PC-9 (cell line): ENCODE results near the gene YTHDC1. TPM values are rescaled to one million over a fixed set of nuclear protein-coding genes. Genes with fewer than 3 reads are reported as not detected.

ENCODE experiments used
- BruUV-seq: library from RNA; stranded (reverse); fragments of 400-500 nt; replicated peaks from 2 replicates; lab custom pipeline; 2021; lab: Mats Ljungman, UMichigan
- CTCF ChIA-PET: fragments of 300-600 bp; sonication (Branson Sonifier 250); formaldehyde crosslinking; loops from one replicate; lab custom pipeline; 2022; ENCODE audit warnings: antibody characterized with exemption; lab: Charles Lee
- POLR2A ChIA-PET: fragments of 300-600 bp; sonication (Branson Sonifier 250); formaldehyde crosslinking; loops from one replicate; lab custom pipeline; 2022; ENCODE audit warnings: antibody characterized with exemption; ENCODE audit not compliant: unreplicated experiment; lab: Charles Lee
- DNase-seq, 2 experiments: peaks; one replicate each; pipeline versions ENCODE4 v3.0.0 to v3.0.0-alpha.2; 2015 to 2022; ENCODE audit warnings: mixed read lengths in 1 of 2
- H2AFZ ChIP-seq: fragments of 200-600 bp; sonication (generic); 2 replicates; pipeline ENCODE4 v1.8.1; 2017; ENCODE audit warnings: antibody characterized with exemption
- H3F3A ChIP-seq: fragments of 200-600 bp; sonication (generic); 2 replicates; pipeline ENCODE4 v1.8.1; 2017; ENCODE audit warnings: antibody characterized with exemption, mild to moderate bottlenecking, low read depth; ENCODE audit not compliant: insufficient read depth
- H3K27ac ChIP-seq: fragments of 200-600 bp; sonication (generic); 2 replicates; pipeline ENCODE4 v1.6.1; 2016; ENCODE audit warnings: mixed run types
- H3K27me3 ChIP-seq: fragments of 200-600 bp; sonication (generic); 2 replicates; pipeline ENCODE4 v1.6.1; 2016; ENCODE audit warnings: low read depth, mixed run types; ENCODE audit not compliant: insufficient read depth
- H3K36me3 ChIP-seq: fragments of 200-600 bp; sonication (generic); 2 replicates; pipeline ENCODE4 v1.6.1; 2016; ENCODE audit warnings: low read depth, mixed run types
- H3K4me1 ChIP-seq: fragments of 200-600 bp; sonication (generic); replicated peaks from 2 replicates; pipeline ENCODE4 v1.6.1; 2016; ENCODE audit warnings: mixed run types; ENCODE audit not compliant: insufficient read depth
- H3K4me2 ChIP-seq: fragments of 200-600 bp; sonication (generic); 2 replicates; pipeline ENCODE4 v1.6.1; 2017; ENCODE audit warnings: mixed run types
- H3K4me3 ChIP-seq: fragments of 200-600 bp; sonication (generic); 2 replicates; pipeline ENCODE4 v1.6.1; 2016; ENCODE audit warnings: mixed run types
- H3K79me2 ChIP-seq: fragments of 200-600 bp; sonication (generic); 2 replicates; pipeline ENCODE4 v1.6.1; 2017; ENCODE audit warnings: low read depth, mixed run types
- H3K9me2 ChIP-seq: fragments of 200-600 bp; sonication (generic); 2 replicates; pipeline ENCODE4 v1.8.1; 2017; ENCODE audit warnings: mild to moderate bottlenecking; ENCODE audit not compliant: insufficient read depth
- H3K9me3 ChIP-seq: fragments of 200-600 bp; sonication (generic); 2 replicates; pipeline ENCODE4 v1.8.1; 2016; ENCODE audit warnings: low read depth; ENCODE audit not compliant: insufficient read depth
- H4K20me1 ChIP-seq: fragments of 200-600 bp; sonication (generic); 2 replicates; pipeline ENCODE4 v1.8.1; 2017; ENCODE audit not compliant: insufficient read depth
- CTCF ChIP-seq: fragments of 200-600 bp; sonication (generic); conservative IDR thresholded peaks from 2 replicates; pipeline ENCODE4 v1.6.1; 2017; ENCODE audit warnings: mixed run types, antibody characterized with exemption, mild to moderate bottlenecking, moderate library complexity
- EZH2 ChIP-seq: fragments of 200-600 bp; sonication (generic); IDR thresholded peaks from 2 replicates; pipeline ENCODE4 v1.8.0; 2017; ENCODE audit warnings: antibody characterized with exemption, low read depth
- intact Hi-C: fragments of 100-400 bp; cut with micrococcal nuclease; formaldehyde crosslinking; loops from one replicate; pipeline ENCODE4 v1.10.0; 2022; ENCODE audit not compliant: unreplicated experiment
- total RNA-seq: library from RNA; stranded (reverse); gene quantifications from 2 replicates; pipeline ENCODE4 v1.2.3, GENCODE V29; 2021

YTHDC1 gene
- total RNA-seq, 1 experiment from 2014 or later, result 83.6 TPM

GRCh38 chr4:68336530-68336929 is 13.4 kb downstream of the YTHDC1 start:
- Histone ChIP-seq H3K27me3 (no peaks in the 10 kb centered on the region), H3K9me2 (no peaks in the 10 kb centered on the region), H2AFZ (no peak overlapping the region), H3K36me3 (peaks cover 5% of the 10 kb centered on the region; the same call in 1 of the 2 replicates), H3K4me1 (no peaks in the 10 kb centered on the region), H4K20me1 (peaks cover 53% of the 10 kb centered on the region), H3K4me3 (no peak overlapping the region), H3K79me2 (peaks cover 55% of the 10 kb centered on the region), H3K9me3 (no peaks in the 10 kb centered on the region), H3F3A (no peaks in the 10 kb centered on the region), H3K4me2 (no peak overlapping the region), H3K27ac (no peak overlapping the region)
- BruUV-seq, result no TSS peak
- TF ChIP-seq CTCF (no peak), EZH2 (no peak)
- CTCF ChIA-PET, result no interaction called here
- no peak for DNase-seq
- intact Hi-C loops, result no loop called here
- POLR2A ChIA-PET, result no interaction called here

GRCh38 chr4:68326141-68326540 is 23.7 kb downstream of the YTHDC1 start:
- H4K20me1 ChIP-seq, result 0 out of 2 replicates have a peak, but pooled peaks cover 3% of the 10 kb centered on the region
- no peak for DNase-seq
- intact Hi-C loops, result no loop called here
- ChIA-PET POLR2A (no interaction called here), CTCF (no interaction called here)
- H3F3A ChIP-seq, result no peaks in the 10 kb centered on the region
- H3K36me3 ChIP-seq, result peaks cover 32% of the 10 kb centered on the region
- TF ChIP-seq CTCF (no peak), EZH2 (no peak)
- BruUV-seq, result no TSS peak
- no peaks in the 10 kb centered on the region for H3K79me2 ChIP-seq
- H3K9me3 ChIP-seq, result no peaks in the 10 kb centered on the region
- no peaks in the 10 kb centered on the region for H3K27me3 ChIP-seq
- no peak overlapping the region for H2AFZ ChIP-seq
- H3K4me1 ChIP-seq, result no peaks in the 10 kb centered on the region
- no peak overlapping the region for H3K27ac ChIP-seq
- H3K4me2 ChIP-seq, result no peak overlapping the region
- no peaks in the 10 kb centered on the region for H3K9me2 ChIP-seq
- no peak overlapping the region for H3K4me3 ChIP-seq

- no peak overlapping the region for H2AFZ ChIP-seq
- no peaks in the 10 kb centered on the region for H3F3A ChIP-seq
- H3K36me3 ChIP-seq, result peaks cover 34% of the 10 kb centered on the region
- H3K9me3 ChIP-seq, result no peaks in the 10 kb centered on the region
- H3K27me3 ChIP-seq, result no peaks in the 10 kb centered on the region
- no peak overlapping the region for H3K4me3 ChIP-seq
- H3K9me2 ChIP-seq, result no peaks in the 10 kb centered on the region
- H3K79me2 ChIP-seq, result no peaks in the 10 kb centered on the region
- ChIA-PET CTCF (interaction anchor here (0.7 kb wide), 1 partner anchor 654 kb away, joined by 4 read pairs; no protein-coding TSS in a partner anchor), POLR2A (no interaction called here)
- DNase-seq, result no peak
- BruUV-seq, result no TSS peak
- H3K4me2 ChIP-seq, result no peak overlapping the region
- no peaks in the 10 kb centered on the region for H3K4me1 ChIP-seq
- no peak overlapping the region for H3K27ac ChIP-seq
- TF ChIP-seq EZH2 (no peak), CTCF (no peak)
- intact Hi-C loops, result no loop called here
- H4K20me1 ChIP-seq, result 0 out of 2 replicates have a peak, but pooled peaks cover 2% of the 10 kb centered on the region
Observed at GRCh38 chr4:68324519-68325262, 25.2 kb downstream of the YTHDC1 start.
